ENCODE measurements around the gene RSRP1.
"Not testable (repeated sequence)": the region's sequence is repeated elsewhere in the genome, so short reads cannot be mapped to it uniquely, and the experiment has no call there.

- TF ChIP-seq CTCF (IDR thresholded peaks at IDR 0.05), result peak; percentile 13
- not testable (repeated sequence) for TF ChIP-seq EZH2 (IDR thresholded peaks at IDR 0.05; ENCODE audit: borderline replicate concordance, insufficient read depth, low read depth, low read length, poor library complexity, severe bottlenecking)
Measured at GRCh38 chr1:25290043-25290442, 42.8 kb upstream of the RSRP1 start.
